NCI-H226 (cell line): Measurements from ENCODE around the gene TSHZ1.

Source experiments
- DNase-seq: peaks from one replicate; pipeline ENCODE4 v3.0.0-alpha.2; 2015

Gene TSHZ1

DNA sequence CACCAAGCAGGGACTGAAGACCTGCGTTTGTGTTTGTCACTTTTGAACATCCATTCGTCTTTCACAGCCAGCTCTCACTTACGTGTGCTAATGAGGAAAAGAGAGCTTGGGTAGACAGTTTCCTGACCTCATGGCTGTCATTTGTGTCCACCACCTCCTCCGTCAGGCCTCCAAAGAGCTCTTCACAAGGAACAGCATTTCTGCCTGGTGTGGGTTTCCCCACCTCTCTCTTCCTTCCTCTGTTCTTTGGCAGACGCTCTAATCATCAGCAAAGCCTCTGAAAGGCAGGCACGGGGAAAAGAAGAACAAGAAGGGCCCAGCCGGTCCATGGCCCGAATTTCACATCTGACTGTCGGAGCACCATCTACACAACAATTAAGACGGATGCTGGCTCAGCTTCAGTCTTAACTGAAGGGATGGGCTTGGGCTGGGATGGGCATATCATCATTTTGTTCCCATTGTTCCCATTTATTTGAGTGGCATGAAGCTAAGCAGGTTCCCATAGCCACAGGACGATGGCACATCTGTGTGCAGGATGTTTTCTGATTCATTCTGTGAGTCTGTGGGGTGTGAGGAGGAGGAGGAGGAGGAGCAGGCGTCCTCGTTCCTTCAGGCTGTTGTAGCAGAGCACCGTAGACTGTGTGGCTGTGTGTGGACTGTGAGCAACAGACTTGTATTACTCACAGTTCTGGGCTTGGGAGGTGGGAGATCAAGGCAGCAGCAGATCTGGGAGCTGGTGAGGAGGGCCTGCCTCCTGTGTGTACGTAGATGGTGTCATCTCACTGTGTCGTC lies 66.4 kb downstream of the TSHZ1 start:
- DNase-seq, result no peak

DNA sequence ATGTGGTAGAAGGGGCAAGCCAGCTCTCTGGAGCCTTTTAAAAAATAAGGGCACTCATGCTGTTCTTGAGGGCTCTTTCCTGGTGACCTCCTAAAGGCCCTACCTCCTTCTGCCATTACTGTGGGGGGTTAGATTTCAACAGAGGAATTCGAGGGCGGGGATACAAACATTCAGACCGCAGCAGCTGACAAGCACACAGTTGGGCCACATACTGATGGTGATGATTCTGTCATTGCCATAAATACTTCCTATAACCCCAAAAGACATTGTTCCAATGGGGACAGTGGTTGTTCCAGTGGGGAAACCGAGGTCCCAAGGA lies 67.0 kb downstream of the TSHZ1 start:
- no peak for DNase-seq

DNA sequence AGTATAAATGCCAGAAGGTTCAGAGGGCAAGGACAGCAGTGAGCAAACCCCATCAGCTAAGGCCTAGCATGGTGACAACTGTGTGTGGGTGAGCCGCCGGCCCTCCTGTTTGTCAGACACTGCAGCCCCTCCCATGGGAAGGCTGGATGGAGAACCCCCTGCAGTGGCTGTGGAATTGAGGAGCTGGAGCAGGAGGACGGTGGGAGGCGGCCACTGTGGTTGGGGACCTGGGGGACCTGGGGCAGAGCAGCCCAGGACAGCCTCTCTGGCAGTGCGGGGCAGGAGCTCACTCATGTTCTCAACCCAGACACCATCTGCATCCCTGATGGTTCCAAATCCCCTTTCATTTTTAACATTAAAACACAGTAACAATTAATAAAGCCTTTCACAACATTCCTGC lies 68.8 kb downstream of the TSHZ1 start:
- no peak for DNase-seq

DNA sequence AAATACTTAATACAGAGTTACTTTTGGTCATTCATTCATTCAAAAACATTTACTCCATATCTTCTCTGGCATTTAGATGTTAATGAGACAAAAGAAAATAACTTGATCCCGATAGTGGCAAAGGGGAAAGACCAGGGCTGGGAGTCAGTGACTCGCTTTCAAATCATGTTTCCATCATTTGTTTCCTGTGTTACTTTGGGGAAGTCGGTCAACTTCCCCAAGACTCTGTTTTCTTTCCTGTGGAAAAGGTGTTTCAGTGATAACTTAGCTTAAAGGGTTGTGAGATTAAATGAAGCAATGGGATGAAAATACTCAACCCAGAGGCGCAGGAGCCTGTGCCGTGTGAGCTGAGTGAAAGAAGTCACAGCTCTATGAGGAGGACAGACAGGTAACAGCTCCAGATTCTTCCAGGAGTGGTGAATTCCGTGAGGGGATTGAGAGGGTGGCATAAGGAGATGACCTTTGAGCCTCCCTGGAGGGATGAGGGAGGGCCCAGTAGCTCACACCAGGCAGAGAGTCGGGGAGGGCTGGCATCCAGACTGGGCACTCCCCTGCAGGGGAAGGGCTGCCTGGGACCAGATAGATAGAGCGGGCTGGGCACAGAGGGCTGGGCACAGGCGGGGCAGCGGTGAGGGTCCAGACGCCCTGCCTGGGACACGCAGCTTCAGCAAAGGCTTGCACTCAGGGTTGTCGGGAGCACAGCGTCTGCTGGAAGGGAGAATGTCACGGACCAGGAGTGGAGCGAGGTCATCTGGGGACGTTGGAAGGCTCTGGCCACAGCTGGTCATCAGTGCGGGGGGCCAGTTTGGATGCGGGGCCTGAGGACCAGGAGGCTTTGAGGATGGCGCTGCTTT lies 70.1 kb downstream of the TSHZ1 start:
- DNase-seq, result no peak

DNA sequence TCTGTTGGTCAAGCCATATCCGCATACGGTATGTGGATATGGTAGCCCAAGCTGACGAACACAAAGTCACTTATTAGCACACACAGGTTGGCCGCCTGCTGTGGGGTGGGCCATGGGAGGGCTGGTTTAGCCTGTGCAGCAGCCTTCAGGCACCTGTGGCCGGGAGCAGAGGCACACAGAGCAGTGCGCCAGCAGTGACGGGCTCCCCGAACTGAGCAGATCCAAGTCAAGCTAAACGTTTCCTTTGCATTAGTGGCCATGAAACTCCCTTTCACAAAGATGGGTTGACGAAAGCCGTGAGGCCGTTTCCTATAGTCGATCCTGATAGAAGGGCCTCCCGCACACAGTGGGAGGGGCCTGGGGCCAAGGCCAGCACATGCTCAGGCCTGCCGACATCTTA lies 72.1 kb downstream of the TSHZ1 start:
- DNase-seq, result no peak

DNA sequence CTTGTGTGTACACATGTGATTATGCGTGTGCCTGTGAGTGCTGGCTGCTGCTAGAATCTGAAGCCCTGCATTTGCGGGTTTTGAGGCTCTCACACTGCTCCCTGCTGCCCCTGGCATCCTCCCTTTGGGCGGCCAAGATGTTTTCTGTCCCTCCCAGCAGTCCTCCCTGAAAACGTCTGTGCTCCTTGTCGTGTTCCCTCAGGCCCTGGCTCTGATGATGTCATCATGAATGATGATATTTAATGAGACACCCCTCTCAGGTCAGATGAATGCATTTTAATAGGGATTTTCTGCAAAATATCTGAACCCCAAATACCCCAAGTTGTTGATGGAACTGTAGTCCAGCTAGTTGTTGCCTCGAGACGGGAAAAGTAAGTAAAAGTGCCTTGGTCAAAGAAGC lies 73.1 kb downstream of the TSHZ1 start:
- no peak for DNase-seq

DNA sequence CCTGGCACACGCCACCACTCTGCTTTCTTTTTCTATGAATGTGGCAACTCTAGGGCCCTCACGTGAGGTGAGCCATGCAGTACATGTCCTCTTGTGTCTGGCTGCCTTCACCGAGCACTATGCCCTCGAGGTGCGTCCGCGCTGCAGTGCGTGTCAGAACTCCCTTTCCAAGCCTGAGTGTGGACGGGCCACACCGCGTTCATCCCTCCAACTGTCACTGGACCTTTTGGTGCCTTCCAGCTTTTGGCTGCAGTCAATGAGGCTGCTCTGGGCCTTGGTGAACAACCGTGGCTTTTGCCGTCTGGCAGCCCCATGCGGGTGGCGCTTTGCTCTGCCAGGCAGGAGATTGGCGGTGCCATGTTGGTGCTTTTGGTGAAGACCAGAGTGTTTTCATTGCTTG lies 74.0 kb downstream of the TSHZ1 start:
- DNase-seq, result no peak

DNA sequence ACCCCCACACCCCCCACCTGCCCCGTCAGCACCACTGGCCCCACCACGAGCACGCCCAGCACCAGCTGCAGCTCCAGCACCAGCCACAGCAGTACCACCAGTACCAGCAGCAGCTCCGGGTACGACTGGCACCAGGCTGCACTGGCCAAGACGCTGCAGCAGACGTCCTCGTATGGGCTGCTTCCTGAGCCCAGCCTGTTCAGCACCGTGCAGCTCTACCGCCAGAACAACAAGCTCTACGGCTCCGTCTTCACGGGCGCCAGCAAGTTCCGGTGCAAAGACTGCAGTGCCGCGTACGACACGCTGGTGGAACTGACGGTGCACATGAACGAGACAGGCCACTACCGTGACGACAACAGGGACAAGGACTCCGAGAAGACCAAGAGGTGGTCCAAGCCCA lies 75.3 kb downstream of the TSHZ1 start:
- no peak for DNase-seq

DNA sequence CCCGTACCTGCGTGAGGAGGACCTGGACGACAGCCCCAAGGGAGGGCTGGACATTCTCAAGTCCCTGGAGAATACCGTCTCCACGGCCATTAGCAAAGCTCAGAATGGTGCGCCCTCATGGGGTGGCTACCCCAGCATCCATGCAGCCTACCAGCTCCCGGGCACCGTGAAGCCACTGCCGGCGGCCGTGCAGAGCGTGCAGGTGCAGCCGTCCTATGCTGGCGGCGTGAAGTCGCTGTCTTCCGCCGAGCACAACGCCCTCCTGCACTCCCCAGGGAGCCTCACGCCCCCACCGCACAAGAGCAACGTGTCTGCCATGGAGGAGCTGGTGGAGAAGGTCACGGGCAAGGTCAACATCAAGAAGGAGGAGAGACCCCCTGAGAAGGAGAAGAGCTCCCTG lies 76.4 kb downstream of the TSHZ1 start:
- no peak for DNase-seq

DNA sequence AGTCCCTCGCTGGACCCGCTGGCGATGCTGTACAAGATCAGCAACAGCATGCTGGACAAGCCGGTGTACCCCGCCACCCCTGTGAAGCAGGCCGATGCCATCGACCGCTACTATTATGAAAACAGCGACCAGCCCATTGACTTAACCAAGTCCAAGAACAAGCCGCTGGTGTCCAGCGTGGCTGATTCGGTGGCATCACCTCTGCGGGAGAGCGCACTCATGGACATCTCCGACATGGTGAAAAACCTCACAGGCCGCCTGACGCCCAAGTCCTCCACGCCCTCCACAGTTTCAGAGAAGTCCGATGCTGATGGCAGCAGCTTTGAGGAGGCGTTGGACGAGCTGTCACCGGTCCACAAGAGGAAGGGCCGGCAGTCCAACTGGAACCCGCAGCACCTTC lies 77.1 kb downstream of the TSHZ1 start:
- no peak for DNase-seq

DNA sequence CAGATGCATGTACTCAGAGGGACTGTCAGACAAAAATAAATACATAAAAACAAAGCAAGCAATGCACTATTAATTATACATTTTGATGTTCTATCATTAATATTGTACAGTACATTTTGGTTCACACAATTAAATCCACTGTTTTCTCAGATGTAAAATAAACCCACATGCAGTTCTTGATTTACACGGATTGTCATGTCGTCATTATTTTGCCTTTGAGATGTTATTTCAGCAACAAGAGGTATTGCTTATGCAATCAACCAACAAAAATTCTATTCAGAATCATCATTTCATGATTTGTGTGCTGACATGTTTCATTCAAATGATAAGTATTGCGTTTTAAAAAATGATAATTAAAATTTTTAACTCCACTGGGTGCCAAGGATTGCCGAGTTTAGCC lies 79.2 kb downstream of the TSHZ1 start:
- DNase-seq, result no peak

DNA sequence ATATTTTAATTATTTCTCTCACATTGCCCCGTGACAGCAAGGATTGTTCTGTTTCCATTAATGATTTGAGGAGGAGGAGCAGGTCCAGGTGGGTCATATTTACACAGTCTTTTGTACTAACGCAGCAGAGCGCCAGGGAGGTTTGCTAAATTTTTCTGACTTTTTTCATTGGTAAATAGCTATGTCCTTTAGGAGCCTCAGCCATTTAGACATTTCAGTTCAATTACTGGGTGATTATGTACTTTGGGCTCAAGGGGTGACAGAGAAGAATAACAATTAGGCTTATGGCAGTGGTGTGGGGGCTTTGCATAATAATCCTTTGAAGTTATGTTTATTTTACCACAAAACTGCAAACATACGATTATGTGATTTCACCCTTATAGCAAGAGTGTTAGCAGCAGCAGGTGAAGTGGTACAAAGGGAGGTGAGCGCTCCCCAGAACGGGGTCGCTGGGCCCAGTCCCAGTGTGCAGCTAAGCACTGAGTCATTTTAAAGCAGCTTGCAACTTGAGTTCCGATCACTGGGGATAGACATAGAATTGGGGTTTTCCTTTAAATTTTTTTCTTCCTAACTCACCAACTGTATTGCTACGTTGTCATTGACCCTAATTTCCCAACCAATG lies 80.3 kb downstream of the TSHZ1 start:
- no peak for DNase-seq

DNA sequence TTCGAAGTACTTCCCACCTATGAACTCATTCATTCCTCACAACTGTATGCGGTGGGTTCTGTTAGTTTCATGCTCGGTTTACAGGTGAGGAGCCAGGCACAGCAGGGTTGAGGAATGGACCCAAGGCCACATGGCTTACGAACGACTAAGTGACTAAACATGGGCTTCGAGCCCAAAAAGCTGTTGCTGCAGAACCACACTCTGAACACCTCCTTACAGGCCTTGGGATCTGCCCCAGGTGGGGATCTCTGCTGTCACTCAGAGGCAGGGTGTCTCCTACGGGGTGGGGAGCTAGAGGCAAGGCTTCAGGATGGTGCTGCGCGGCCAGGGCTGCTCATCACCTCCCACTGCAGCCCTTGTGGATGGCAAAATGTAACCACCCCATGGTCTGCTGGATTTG lies 80.9 kb downstream of the TSHZ1 start:
- DNase-seq, result no peak

DNA sequence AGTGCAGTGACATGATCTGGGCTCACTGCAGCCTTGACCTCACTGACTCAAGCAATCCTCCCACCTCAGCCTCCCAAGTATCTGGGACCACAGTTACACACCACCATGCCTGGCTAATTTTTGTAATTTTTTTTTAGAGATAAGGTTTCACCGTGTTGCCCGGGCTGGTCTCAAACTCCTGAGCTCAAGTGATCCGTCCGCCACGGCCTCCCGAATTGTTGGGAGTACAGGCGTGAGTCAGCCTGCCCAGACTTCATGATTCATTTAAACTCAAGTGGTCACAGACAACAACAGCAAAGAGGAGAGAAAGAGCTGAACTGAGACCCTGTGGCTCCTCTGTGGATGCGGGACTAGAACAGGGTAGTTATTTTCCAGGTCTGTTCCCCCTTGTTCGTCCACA lies 83.0 kb downstream of the TSHZ1 start:
- no peak for DNase-seq

DNA sequence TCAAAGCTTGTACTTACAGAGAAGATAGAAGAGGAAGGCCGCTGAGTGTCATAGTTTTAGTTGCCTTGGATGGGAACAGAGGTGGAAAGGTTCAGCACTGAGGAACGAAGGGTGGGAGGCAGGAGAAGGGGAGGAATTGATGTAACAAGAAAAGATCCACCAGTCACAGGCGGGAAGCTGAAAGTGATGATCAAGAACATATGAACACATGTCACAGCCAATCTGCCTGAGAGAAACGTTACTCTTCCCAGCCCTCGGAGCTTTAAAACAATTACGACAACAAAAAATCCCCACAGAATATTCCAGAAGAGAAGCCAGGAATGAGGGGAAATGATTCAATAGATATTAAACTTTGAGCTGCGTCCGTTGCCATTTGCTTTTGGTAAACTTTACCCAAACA lies 87.1 kb downstream of the TSHZ1 start:
- no peak for DNase-seq

DNA sequence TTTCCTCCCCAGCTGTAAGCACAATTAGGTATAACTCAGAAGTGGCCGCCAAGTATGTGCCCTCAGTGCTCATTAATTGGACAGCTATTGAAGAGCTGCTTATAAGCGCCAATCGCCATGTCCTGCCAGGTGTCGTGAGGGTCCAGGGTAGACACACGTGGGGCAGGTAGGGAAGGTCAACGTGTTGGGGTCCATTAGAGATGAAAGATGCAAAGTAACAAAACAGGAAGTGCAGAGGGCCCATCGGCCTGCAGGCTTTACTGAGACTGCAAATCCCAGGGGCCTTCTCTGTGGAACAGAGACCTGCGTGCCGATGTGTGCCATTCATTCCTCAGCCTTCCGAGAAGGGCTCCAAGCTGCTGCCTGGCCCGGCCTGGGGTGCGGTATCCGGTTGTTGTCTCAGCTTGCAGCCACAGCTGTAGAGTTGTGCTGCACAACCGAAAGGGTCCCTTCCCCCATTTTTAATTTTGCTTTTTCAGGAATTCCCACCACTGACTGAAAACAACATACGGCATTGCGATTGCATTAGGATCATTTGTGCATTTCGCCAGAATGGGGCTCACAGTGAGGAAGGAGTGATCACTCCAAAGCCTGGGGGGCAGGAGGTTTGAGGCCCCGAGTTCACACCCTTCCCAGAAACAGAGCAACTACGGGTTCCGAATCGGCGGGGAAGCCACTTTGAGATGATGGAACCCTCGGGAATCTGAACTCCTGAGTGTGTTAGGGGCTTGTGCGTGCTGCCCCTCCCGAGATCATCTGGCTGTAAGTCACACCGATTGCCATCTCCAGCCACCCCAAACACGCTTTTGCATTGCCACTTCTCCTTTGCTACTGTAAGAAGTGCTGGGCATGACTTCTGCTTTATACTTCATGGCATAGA lies 94.3 kb downstream of the TSHZ1 start:
- DNase-seq, result no peak

DNA sequence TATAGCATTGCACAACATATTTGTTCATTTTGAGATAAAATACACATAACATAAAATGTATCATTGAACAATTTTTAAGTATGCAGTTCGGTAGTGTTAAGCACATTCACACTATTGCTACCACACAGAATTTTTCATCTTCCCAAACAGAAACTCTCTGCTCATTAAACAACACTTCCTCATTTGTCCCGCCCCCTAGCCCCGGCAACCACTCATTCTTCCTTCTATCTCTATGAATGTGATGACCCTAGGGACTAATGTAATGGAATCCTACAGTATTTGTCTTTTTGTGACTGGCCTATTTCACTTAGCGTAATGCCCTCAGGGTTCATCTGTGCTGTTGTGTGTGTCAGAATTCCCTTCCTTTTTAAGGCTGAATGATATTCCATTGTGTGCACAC lies 95.4 kb downstream of the TSHZ1 start:
- DNase-seq, result no peak

DNA sequence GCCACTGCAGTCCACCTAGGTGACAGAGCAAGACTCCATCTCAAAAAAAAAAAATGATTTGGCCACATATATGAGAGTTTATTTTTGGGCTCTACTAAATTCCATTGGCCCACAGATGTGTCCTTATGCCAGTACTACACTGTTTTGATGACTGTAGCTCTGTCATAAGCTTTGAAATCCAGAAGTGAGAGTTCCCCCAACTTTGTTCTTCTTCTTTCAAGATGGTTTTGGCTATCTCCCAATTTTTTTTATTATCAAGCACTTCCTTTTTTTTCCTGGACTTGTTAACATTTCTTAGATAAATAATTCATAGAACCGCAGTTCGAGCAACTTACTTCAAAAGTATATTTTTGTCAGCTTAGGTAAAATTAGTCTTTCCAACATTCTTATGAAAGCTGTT lies 96.9 kb downstream of the TSHZ1 start:
- DNase-seq, result no peak

DNA sequence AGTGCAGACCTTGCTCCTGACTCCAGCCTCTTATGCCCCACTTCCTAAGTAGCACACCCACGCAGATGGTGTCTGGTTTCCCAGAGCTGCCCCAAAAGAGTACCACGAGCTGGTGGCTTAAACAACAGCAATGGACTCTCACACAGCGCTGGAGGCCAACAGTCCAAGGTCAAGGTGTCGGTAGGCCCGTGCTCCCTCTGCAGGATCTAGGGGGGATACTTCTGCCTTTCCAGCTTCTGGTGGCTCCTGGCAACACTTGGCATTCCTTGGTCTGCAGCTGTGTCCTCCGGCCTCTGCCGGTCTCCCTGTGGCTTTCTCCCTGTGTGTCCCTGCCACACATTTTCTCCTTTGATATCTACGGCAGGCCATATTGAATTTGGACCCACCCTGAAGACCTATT lies 99.0 kb downstream of the TSHZ1 start:
- no peak for DNase-seq

DNA sequence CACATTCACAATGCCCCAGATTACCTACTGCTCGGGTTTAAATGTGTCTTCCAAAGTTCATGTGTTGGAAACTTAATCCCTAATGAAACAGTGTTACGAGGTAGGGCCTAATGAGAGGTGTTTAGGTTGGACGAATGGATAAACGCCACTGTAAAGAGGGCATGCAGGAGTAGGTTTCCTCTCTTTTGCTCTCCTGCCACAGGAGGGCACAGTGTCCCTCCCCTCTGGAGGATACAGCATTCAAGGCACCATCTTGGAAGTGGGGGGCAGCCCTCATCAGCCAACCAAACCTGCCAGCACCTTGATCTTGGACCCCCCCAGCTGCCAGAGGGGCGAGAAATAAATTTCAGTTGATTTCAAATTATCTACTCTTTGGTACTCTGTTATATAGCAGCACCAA lies 103.5 kb downstream of the TSHZ1 start:
- no peak for DNase-seq

DNA sequence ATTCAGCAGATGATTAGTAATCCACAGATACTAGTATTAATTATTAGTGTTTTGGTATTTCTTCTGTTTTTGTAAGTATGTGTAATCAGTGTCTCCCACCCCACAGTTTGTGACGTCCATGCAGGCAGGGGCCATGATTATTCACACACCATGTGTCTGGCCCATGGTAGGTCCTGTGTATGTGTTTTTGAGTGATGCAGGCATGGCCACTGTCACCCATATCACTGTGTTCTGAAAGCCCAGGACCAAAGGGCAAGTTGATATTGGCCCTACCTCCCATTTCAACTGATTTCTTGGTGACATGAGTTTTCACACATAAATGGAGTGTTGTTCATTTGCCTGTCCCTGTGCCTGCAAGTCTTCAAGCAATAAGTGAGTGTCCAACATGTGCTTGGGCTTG lies 104.0 kb downstream of the TSHZ1 start:
- no peak for DNase-seq

DNA sequence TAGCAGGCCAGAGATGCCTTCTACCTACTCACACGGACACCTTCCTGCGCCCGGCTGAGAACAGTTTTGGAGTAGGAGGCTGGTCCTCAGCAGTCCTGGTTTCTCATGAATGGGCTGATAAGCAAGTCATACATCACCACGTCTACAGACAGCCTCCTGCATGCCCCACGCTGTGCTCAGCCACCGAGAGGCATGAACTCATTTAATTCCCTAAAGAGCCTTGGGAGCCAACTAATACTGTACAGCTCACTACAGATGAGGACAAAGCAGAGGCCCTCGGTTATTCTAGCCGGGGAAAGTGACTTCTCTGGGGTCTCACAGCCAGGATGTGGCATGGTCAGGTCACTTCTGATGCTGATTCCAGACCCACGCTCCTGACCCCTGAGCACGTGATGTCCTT lies 105.6 kb downstream of the TSHZ1 start:
- no peak for DNase-seq

DNA sequence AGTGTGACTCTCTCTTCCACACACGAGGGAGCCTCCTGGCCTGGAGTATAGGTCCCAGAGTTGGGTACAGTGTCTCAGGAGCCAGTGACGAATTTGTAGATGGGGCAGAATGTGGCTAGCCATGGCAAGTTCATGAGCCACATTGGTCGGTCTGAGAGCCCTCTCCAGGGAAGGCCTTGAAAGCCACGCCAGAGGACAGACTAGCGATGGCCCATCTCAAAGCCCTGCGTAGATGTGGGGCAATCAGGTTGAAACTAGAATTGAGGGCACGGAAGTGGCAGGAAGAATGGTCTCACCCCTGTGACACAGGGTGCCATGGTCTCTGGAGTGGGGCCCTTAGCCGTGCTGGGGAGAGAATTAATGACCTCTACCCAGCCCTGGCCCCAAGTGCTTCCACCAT lies 106.2 kb downstream of the TSHZ1 start:
- DNase-seq, result no peak
